ENCODE measurements around the gene TBKBP1.
A peak's percentile ranks its signal among the peaks of the same experiment; 100 is the strongest.

TBKBP1 gene

DNA sequence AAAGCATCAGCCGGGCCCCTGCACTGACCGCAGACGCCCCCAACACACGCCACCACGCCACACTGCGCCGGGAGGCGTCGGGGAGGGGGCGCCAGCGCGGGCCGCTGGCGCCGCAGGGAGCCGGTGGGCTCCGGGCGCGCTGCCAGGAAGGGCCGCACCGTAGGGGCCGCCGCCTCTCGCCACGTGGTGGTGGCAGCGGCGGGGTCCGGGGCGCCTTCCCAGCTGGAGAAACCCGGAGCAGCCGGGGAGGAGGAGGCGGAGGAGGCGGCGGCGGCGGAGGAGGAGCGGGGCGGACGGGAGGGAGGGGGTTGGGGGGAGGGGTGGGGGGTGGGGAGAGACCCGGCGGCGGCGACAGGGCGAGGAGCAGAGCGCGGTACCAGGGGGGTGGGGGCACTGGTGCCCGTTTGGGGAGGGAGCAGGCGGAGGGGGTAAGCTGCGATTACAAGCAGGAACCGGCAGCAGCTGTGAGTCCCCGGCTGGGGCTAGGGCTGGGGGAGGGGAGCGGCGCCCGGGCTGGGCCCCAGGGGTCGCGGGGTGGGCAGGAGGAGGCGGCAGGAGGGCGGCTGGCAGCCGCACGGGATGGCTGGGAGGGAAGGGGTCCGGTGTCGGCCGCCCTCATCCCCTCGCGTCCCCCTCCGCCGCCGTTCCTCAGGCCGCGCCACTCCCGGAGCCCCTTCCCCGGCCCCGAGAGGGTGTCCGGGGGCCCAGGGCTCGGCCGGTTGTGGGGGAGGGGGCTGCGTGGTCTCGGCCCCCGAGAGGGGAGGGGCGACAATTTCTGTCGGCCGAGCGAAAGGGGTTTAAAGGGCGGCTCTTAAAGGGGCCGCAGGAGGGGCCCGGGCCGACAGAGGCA is at the start of gene TBKBP1:
Gene TBKBP1, plus strand, starts transcription at position 431 of the 850 bp plus-strand sequence. CDS start 1,952 bp downstream, outside the sequence.
- peak; percentile 45 for DNase-seq (ENCODE audit: low spot score)

- DNase-seq (ENCODE audit: low spot score), result no peak
Measured at GRCh38 chr17:47644324-47644723, 49.6 kb upstream of the TBKBP1 start.

- peak; percentile 99 for DNase-seq (ENCODE audit: low spot score)
Measured at GRCh38 chr17:47649153-47649971, 44.6 kb upstream of the TBKBP1 start, which contains the start of gene KPNB1. KPNB1 (plus strand) TSS chr17:47649919; CDS start chr17:47650245, 326 bp downstream.

- DNase-seq (ENCODE audit: low spot score), result no peak
Measured at GRCh38 chr17:47649972-47650524, 43.9 kb upstream of the TBKBP1 start.

DNA sequence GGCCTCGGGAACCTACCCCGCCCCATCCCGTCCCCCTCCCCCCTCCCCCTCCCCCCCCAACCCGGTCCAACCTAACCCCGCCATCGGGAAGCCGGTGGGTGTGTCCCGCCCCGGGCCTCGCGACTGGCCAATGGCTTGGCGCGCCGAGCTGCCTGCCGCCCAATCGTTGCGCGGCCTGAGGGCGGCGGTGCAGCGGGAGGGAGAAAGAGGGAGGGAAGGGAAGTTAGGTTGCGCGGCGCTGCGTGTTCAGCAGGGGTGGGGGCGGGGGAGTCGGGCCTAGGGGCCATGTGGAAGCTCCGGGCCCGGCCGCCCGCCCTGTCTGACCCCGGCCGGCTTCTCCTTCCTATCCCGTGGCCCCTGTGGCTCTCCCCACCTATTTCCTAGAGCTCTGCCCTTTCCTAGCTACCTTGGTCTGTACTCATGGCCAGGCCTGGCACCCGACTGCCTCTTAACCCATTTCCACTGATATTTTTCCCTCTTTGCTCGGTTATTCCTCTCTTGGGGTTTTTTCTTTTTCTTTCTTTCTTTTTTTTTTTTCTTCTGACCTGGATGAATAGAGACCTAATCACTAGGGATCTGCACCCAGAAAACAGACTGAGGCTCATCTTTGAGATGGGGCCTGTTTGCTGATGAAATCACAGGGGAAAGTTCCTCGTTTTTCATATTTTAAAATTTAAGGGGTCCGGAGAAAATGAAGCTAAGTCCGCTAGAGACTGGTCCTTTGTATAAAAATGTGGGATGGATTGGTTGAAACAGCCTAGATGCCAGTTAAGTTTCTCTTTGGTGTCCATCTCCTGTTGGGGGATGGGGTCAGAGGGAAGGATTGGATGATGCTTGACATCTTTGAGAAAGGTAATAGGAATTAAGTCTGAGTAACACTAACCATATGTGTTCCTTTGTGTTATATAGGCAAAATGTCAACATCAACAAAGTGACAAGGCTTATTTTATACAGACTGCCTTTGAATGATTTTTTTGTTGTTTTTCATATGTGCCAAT is 43.1 kb upstream of the TBKBP1 start:
- DNase-seq (ENCODE audit: low spot score), result peak; percentile 97

GRCh38 chr17:47651704-47652103 is 42.3 kb upstream of the TBKBP1 start:
- no peak for DNase-seq (ENCODE audit: low spot score)

DNA sequence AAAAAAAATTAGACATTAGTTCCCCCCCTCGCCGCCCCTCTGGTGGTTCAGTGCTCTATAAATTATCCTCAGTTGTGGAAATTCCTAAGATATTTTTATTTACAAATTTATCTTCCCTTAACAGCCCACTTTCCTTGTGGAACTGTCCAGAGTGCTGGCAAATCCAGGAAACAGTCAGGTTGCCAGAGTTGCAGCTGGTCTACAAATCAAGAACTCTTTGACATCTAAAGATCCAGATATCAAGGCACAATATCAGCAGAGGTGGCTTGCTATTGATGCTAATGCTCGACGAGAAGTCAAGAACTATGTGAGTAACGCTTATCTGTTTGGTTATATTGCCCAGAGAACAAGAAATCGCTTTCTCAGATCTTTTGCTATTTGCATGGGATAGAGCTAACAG is 41.4 kb upstream of the TBKBP1 start:
- DNase-seq (ENCODE audit: low spot score), result no peak

DNA sequence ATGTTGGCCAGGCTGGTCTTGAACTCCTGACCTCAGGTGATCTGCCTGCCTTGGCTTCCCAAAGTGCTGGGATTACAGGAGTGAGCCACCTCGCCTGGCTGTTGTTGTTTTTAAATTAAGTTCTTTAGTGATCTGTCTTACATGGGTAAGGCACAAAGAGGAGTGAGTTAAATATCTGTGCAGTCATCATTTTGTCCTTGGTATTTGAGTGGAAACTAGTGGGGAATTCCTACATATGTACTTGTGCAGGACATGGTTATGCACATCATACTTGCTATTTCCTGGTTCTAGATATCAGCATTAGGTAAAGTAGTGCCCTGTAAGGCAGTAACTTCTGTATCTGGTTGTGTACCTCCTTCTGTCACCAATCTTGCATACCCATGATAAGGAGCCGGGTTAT is 40.5 kb upstream of the TBKBP1 start:
- DNase-seq (ENCODE audit: low spot score), result no peak

- no peak for DNase-seq (ENCODE audit: low spot score)
Measured at GRCh38 chr17:47654991-47655390, 39.0 kb upstream of the TBKBP1 start.

DNA sequence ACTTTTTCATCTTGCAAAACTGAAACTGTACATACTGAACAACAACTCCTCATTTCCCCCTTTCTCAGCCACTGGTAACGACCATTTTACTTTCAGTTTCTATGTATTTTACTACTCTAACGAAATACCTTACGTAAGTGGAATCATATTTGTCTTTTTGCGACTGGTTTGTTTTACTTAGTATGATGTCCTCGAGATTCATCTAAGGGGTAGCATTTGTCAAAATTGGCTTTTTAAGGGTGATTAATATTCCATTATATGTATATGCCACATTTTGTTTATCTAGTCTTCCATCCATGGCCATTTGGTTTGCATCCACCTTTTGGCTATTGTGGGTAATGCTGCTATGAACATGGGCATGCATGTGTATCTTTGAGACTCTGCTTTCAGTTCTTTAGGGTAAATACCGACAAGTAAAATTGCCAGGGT is 33.9 kb upstream of the TBKBP1 start:
- no peak for DNase-seq (ENCODE audit: low spot score)

DNA sequence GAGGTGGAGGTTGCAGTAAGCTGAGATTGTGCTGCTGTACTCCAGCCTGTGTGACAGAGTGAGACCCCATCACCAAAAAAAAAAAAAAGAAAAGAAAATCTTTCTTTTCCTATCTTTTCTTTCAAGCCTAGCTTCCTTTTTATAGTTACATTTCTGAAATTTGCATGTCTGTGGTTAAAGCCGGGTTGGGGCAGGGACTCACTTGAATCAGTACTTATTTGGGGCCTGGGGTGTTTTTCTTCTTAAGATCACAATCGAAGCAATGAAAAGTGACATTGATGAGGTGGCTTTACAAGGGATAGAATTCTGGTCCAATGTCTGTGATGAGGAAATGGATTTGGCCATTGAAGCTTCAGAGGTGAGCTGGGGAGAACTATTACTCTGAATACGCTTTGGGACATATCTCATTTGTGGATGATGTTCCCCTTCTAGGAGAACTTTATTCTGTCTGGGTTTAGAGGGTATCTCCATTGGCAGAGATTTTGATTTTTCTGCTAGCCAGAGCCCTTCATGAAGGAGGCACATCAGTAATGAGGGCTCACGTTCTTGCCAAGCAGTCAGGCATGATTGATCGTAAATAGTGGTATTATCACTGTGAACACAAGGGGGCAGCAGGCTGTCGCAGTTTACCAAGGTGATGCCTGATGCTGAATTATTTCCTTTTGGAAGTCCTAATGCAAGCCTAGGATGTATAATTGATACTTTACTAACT is 29.9 kb upstream of the TBKBP1 start:
- peak; percentile 64 for DNase-seq (ENCODE audit: low spot score)

GRCh38 chr17:47664624-47664941 is 29.4 kb upstream of the TBKBP1 start:
- DNase-seq (ENCODE audit: low spot score), result no peak

DNA sequence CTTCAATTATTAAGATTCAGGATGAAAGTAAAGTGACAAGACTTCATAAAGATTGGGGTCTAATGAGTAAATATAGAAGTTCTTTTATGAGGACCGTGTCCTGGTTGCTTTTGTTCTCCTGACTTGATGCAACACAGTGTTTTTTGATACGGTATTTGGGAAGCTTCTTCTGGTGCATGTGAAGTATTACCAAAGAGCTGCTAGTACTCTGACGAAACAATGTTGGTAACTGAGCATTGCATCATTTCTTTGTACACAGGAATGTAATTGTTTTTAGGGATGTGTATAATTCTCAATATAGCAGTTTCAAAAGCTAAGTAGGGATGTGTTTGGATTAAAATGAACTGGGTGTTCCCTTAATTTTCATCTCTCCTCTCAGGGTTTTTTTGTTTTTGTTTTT is 28.3 kb upstream of the TBKBP1 start:
- DNase-seq (ENCODE audit: low spot score), result no peak

DNA sequence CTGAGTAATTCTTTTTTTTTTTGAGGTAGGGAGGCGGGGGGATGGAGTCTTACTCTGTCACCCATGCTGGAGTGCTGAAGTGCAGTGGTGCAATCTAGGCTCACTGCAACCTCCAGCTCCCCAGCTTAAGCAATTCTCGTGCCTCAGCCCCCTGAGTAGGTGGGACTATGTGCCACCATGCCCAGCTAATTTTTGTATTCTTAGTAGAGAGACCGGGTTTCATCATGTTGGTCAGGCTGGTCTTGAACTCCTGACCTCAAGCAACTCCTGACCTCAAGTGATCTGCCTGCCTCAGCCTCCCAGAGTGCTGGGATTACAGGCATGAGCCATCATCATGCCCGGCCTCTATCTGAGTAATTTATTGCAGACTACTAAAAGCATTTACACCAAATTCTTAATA is 24.9 kb upstream of the TBKBP1 start:
- no peak for DNase-seq (ENCODE audit: low spot score)

DNA sequence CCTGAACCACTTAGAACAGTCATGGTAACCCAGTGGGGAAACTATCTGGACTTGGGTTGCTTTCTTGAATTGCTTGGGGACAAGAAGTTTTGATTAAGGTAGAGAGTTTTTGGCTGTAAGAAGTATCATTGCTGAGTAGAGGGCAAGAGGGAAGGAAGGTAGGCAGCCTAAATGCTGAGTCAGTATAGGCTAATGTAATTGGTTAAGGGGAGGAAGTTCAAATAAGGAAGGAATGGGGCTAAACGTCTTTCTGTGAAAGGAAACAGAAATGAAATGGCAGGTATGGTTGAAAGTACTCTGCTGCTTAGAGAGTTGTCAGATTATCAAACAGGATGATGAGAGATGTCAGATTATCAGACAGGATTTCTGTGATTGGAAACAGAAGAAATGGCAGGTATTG is 23.9 kb upstream of the TBKBP1 start:
- DNase-seq (ENCODE audit: low spot score), result no peak

DNA sequence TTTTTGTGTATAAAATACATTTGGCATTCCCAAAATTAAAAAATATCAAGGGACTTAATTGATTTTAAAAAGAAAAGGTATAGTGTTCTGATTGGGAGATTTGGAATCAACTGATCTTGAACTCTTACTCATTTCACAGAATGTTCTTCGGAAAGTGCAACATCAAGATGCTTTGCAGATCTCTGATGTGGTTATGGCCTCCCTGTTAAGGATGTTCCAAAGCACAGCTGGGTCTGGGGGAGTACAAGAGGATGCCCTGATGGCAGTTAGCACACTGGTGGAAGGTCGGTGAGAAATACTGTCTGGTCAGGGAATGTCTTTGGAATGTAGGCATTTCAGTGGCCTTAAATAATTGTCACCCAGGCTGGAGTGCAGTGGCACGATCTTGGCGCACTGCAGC is 19.5 kb upstream of the TBKBP1 start:
- no peak for DNase-seq (ENCODE audit: low spot score)

DNA sequence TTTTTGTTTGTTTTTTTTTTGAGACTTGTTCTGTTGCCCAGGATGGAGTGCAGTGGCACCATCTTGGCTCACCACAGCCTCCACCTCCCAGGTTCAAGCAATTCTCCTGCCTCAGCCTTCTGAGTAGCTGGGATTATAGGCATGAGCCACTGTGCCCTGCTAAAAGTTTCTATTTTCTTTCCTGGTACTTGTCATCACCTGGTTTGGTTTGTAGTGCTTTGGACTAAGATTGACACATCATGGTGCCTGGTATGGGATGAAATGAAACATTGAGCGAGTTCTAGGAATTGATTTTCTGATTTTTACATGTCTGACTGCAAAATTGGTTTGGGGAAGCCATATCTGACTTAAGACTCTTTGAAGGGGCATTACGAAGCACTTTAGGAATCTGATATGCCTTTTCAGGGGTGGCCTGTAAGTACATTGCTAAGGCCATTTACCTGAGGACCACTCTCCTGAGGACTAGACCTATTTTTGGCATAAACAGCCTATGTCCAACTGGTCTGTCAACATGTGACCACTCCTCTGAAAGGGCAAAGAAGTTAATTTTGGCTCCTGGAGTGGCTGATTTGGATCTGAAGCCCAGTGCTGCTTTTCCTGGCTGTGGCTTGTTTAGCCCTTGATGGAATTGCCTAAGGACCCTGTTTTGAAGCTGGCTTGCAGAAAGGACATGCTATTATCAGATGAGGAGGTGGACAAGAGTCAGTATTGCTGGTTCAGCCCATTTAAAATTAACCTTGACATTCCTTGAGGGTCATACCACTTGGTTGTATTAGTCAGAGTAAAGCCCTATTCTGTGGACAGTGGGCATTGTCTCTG is 18.4 kb upstream of the TBKBP1 start:
- DNase-seq (ENCODE audit: low spot score), result no peak

- DNase-seq (ENCODE audit: low spot score), result no peak
Measured at GRCh38 chr17:47676199-47676472, 17.8 kb upstream of the TBKBP1 start.

DNA sequence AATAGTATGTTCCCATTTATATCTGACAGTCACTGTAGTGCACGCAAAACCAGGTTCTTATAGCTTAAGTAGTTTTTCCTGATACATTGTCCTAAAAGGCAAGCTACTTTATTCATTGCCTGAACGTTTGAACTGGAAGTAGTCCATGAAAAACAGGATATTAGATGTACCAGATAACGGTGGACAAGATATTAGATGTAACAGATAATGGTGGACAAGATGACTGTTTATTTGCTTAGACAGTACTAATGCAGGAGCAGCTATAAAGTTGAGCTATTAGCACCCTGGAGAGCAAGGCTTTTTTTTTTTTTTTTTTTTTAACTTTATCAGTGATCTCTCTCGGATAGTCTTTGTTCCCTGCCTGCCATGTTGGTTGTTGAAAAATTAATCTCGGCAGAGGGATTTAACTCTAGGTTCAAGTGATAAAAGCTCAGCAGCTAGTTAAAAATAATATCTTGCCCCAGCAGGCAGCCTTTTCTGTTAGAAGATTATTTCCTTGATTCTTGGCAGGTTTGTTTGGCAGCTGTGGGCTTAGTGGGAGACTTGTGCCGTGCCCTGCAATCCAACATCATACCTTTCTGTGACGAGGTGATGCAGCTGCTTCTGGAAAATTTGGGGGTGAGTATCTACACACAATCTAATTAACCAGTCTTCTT is 17.3 kb upstream of the TBKBP1 start:
- no peak for DNase-seq (ENCODE audit: low spot score)

- no peak for DNase-seq (ENCODE audit: low spot score)
Measured at GRCh38 chr17:47678196-47678595, 15.8 kb upstream of the TBKBP1 start.
